HG03159 (cell line): Measurements from ENCODE around the gene TERT.
"Not testable (repeated sequence)": the region's sequence is repeated elsewhere in the genome, so short reads cannot be mapped to it uniquely, and the experiment has no call there.

Source experiments
- ATAC-seq: cut with Tn5 transposase; IDR thresholded peaks from one replicate; pipeline ENCODE4 v1.9.1; 2021; ENCODE audit warnings: mild to moderate bottlenecking, moderate library complexity; ENCODE audit not compliant: unreplicated experiment

The TERT gene

DNA sequence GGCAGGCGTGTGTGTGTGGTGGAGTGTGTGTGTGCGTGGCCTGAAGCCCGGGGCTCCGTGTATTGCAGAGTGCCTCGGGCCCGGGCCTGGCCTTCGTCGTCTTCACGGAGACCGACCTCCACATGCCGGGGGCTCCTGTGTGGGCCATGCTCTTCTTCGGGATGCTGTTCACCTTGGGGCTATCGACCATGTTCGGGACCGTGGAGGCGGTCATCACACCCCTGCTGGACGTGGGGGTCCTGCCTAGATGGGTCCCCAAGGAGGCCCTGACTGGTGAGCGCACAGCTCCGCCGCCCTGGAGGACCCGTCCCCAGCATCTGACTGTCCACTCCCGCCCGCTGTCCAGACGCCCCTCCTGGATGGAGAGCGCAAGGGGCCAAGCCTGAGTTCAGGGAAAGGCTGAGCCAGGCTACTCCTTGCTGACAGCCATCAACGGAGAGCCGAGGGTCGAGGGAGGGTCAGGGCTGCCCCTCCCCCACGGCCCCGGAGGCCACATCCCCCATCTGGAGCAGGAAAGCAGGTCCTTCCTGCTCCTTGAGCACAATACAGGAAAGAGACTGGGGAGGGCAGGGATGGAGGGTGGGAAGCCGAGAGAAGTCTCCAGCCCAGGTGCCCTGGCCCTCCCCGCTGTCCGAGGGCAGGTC, 51.3 kb downstream of the TERT start:
- ATAC-seq = no peak

- ATAC-seq = no peak
Observed at GRCh38 chr5:1242733-1243486, 52.0 kb downstream of the TERT start.

DNA sequence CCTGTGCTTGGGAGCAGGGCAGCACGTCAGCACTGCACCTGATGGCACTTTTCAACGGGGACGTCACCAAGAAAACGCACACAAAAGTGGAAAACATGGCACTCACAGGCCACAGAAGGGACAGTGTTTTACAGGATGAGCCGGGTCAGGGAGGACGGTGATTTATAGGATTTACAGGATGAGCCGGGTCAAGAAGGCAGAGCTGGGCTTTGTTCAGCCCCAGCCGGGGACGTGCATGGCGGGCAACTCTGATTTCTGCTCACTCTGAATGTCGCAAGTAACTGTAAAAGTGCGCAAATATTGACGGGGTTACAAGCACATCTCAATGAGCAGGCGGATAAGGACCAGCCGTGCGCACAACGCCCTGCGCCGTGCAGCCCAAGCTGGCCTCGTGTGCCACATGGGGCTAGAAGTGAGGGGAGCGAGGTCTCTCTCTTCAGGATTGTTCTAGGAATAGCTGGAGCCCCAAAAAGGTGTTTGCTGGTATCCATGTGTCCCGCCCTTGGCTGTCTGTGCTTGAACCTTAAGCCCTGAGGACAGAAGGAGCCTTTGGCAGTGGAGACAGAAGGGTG, 53.3 kb downstream of the TERT start:
- no peak for ATAC-seq

DNA sequence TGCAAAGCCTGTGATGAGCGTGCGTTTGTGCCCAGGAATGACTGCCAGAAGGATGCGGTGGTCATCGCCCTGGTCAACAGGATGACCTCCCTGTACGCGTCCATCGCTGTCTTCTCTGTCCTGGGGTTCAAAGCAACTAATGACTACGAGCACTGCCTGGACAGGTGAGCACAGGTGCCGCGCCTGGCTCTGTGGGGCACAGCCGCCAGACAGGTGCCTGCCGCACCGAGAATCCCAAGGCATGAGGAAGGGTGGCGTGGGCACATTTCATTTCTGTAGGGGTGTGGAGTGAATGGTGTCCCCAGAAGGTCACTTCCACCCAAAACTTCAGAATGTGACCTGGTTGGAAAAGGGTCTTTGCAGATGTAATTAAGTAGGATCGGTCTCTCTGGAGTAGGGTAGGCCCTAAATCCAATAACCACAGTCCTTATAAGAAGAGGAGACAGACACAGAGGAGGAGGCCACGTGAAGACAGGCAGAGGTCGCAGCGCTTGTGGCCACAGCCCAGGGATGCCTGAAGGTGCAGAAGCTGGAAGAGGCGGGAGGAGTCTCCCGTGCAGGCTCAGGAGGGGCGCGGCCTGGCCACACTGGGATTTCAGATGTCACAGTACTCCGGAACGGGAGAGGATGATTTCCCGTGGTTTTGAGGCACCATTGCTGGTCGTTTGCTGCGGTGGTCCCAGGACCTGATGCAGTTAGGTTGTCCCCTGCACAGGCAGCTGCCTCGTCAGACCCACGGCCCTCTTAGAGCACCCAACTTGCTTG, 54.2 kb downstream of the TERT start:
- no peak for ATAC-seq

DNA sequence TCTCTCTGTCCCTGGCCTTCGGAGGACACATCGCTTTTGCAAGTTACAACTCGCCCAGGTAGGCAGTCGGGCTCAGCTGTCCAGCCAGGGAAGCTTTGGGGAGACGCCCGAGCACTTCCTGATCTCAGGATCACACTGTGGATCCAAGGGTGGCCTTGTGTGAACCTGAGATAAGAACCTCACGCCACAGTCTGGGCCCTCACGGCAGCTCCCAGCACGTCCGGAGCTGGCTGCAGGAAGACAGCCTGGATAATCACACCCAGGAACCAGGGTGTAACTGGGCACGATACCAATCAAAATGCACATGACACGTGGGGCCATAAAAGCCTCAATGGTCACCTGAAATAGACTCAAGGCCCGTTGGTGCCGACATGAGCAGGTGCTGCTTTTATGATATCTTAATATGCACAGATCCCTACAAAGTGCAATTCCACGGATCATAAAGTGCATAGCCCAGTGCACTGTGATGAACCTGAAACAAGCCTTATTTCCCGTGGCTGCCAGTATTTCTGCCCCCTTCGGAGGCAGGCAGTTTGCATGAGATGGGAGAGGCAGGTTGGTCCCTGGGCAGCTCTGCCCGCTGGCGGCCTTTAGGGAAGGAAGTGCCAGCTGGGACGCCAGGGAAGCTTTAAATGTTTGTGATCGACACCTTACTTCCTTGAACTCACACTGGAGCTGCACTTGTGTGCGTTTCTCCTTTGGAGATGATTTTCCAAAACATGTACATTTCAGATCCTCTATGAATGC, 55.2 kb downstream of the TERT start:
- no peak for ATAC-seq

GRCh38 chr5:1235838-1236237, 59.0 kb downstream of the TERT start:
- no peak for ATAC-seq

- ATAC-seq = no peak
Observed at GRCh38 chr5:1235379-1235778, 59.5 kb downstream of the TERT start.

- ATAC-seq = no peak
Observed at GRCh38 chr5:1232780-1233179, 62.1 kb downstream of the TERT start.

DNA sequence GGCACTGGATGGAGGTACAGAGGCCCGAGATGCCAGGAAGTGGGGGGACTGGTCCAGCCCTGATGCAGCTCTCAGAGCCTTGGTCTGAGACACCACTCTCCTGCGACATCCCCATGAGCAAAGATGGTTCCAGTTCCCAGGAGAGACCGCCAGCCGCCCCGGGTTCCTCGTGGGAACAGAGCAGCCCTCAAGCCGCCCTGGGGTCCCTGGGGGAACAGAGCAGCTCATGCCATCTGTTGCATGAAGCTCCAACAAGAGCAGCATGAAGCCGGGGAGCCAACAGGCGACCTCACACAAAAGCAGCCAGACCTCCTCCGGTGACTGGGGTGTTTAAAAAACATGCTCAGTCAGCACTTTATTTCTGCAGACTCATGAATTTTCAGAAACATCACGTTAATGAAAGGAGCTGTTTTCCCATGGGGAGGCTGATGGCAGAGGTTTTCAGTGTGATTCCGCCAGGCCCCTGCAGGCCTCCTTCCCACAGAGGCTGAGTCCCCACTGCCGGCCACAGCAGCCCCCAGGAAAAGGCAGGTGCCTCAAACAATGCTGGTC, 63.4 kb downstream of the TERT start:
- ATAC-seq = no peak

- ATAC-seq = no peak
Observed at GRCh38 chr5:1230551-1230950, 64.3 kb downstream of the TERT start.

DNA sequence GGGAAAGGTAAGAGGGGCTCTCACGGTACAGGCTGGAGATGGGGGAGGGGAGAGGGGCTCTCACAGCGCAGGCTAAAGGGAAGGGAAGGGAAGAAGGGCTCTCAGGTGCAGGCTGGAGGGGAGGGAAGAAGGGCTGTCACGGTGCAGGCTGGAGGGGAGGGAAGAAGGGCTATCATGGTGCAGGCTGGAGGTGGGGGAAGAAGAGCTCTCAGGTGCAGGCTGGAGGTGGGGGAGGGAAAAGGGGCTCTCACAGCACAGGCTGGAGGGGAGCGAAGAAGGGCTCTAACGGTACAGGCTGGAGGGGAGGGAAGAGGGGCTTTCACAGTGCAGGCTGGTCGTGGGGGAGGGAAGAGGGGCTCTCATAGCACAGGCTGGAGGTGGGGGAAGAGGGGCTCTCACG, 65.0 kb downstream of the TERT start:
- no peak for ATAC-seq

- ATAC-seq = not testable (repeated sequence)
Observed at GRCh38 chr5:1229023-1229422, 65.8 kb downstream of the TERT start.

- ATAC-seq = no peak
Observed at GRCh38 chr5:1228120-1228519, 66.7 kb downstream of the TERT start.

GRCh38 chr5:1227667-1228066, 67.2 kb downstream of the TERT start:
- no peak for ATAC-seq

DNA sequence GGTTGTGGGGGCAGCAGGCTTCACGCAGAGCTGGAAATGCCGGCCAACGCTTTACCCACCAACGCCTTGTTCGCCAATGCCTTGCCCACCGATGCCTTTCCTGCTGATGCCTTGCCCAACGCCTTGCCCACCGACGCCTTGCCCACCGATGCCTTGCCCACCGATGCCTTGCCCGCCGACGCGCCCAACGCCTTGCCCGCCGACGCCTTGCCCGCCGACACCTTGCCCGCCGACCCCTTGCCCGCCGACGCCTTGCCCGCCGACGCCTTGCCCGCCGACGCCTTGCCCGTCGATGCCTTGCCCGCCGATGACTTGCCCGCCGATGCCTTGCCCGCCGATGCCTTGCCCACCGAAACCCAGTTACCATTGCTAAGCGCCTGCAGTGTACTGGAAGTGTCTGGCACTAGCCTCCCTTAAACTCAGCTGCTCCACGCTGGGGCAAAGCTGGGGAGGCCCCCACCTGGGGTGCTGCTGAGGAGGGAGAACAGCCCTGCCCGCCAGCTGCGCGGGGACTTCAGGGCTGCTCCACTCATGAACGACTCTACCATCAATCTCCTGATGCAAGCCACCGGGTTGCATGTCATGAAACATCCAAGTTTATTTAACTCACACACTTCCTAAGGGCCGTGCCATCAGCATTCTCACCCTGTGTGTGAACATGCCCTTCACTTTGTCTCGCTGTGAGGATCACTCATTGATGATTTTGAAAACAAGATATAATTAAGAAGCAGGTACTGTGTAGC, 67.9 kb downstream of the TERT start:
- no peak for ATAC-seq

- no peak for ATAC-seq
Observed at GRCh38 chr5:1226231-1226630, 68.6 kb downstream of the TERT start.

- no peak for ATAC-seq
Observed at GRCh38 chr5:1225081-1225480, 69.8 kb downstream of the TERT start, which contains the start of gene SLC6A18. SLC6A18 (plus strand) TSS chr5:1225381; CDS start chr5:1225478, 97 bp downstream.

- no peak for ATAC-seq
Observed at GRCh38 chr5:1224631-1225030, 70.2 kb downstream of the TERT start.

- ATAC-seq = no peak
Observed at GRCh38 chr5:1223278-1223670, 71.6 kb downstream of the TERT start.
